GM13977 (cell line): ENCODE data around the gene MEFV.
"Not testable (repeated sequence)": the region's sequence is repeated elsewhere in the genome, so short reads cannot be mapped to it uniquely, and the experiment has no call there.

ENCODE experiments used
- DNase-seq: peaks from one replicate; pipeline ENCODE4 v3.0.0; 2012; ENCODE audit warnings: low spot score
- in situ Hi-C: fragments of 300-500 bp; cut with MboI; formaldehyde crosslinking; loops from one replicate; pipeline ENCODE4 v1.12.0; 2022; ENCODE audit warnings: low sequenced_read_pairs, low pct_unique_long_range_greater_than_20kb, mixed read lengths, inconsistent platforms; ENCODE audit not compliant: unreplicated experiment
- TF ChIP-seq, protein P1 (sequence below): IDR thresholded peaks from 2 replicates; pipeline ENCODE4 v1.5.1; 2012; ENCODE audit warnings: mild to moderate bottlenecking, control low read depth; ENCODE audit not compliant: insufficient read depth; ENCODE audit errors: extremely low read depth, missing control alignments

The MEFV gene

DNA sequence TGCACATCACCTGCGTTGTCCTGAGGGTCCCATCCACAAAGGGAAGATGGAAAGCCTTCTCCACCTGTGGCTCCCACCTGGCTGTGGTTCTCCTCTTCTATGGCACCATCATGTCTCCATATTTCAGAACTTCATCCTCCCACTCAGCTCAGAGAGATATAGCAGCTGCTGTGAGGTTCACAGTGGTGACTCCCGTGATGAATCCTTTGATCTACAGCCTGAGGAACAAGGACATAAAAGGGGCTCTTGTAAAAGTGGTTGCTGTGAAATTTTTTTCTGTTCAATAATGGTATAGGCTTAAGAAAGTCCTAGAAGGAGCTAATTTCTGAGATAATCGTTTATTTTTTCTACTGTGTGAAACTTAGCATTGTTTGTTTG lies 40.2 kb downstream of the MEFV start:
- no peak for DNase-seq
- TF ChIP-seq, protein P1, sequence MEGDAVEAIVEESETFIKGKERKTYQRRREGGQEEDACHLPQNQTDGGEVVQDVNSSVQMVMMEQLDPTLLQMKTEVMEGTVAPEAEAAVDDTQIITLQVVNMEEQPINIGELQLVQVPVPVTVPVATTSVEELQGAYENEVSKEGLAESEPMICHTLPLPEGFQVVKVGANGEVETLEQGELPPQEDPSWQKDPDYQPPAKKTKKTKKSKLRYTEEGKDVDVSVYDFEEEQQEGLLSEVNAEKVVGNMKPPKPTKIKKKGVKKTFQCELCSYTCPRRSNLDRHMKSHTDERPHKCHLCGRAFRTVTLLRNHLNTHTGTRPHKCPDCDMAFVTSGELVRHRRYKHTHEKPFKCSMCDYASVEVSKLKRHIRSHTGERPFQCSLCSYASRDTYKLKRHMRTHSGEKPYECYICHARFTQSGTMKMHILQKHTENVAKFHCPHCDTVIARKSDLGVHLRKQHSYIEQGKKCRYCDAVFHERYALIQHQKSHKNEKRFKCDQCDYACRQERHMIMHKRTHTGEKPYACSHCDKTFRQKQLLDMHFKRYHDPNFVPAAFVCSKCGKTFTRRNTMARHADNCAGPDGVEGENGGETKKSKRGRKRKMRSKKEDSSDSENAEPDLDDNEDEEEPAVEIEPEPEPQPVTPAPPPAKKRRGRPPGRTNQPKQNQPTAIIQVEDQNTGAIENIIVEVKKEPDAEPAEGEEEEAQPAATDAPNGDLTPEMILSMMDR = no peak
- in situ Hi-C loops = no loop called here

GRCh38 chr16:3215601-3216262 lies 40.7 kb downstream of the MEFV start:
- DNase-seq = no peak
- TF ChIP-seq, protein P1 = no peak
- in situ Hi-C loops = no loop called here

- DNase-seq = no peak
- TF ChIP-seq, protein P1 = no peak
- in situ Hi-C loops = no loop called here
Observed at GRCh38 chr16:3214904-3215600, 41.4 kb downstream of the MEFV start.

GRCh38 chr16:3212567-3212966 lies 43.9 kb downstream of the MEFV start:
- in situ Hi-C loops = no loop called here
- TF ChIP-seq, protein P1 = no peak
- DNase-seq = no peak

DNA sequence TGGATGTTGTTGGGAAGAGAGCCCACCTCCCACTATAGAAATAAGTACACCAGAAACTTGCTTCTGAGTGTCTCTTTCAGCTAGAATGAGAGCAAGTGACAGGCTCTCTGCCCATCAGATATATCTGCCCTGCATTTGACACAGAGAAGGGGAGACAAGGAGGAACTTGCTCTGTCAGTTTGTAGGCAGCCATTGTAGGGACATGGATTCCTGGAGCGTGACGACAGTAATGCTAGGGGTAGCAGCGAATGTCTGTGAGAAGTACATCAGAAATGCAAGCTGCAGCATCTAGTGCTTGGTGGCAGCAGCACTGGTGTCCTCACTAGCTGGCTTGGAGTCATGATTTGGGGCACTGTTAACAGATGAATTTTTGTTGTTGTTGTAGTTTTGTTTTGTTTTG lies 44.4 kb downstream of the MEFV start:
- no peak for DNase-seq
- in situ Hi-C loops = no loop called here
- TF ChIP-seq, protein P1 = no peak

DNA sequence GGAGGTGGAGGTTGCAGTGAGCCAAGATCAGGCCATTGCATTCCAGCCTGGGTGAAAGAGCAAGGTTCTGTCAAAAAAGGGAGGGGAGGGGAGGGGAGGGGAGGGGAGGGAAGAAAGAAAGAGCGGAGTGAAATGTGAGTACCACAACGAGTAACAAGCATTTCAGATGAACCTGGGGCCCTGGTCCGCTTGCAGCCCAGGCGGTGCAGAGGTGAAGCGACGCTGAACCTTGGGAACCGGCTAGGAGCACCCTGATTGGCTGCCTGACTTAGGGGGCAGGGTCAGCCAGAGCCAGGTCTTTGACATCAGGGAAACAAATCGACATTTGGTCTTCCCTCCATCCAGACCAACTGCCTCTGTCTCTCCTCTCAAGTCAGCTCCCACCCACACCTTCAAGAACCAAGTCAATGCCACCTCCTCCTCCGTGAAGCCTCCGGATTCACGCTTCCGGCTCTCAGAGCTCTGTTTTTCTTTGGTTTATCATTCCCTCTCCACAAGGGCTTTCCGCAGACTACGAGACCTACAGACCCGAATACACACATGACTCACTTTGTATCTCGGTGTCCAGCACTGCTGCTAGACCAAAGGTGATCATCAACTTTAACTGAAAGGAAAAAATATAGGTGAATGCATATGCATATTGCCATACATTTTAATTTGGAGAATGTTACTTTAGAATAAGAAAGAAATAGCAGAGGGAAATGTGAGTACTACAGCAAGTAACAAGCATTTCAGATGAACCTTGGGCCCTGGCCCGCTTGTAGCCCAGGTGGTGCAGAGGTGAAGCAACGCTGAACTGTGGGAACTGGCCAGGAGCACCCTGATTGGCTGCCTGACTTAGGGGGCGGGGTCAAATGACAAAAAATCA lies 49.1 kb downstream of the MEFV start:
- no peak for DNase-seq
- TF ChIP-seq, protein P1 = no peak
- in situ Hi-C loops = no loop called here

DNA sequence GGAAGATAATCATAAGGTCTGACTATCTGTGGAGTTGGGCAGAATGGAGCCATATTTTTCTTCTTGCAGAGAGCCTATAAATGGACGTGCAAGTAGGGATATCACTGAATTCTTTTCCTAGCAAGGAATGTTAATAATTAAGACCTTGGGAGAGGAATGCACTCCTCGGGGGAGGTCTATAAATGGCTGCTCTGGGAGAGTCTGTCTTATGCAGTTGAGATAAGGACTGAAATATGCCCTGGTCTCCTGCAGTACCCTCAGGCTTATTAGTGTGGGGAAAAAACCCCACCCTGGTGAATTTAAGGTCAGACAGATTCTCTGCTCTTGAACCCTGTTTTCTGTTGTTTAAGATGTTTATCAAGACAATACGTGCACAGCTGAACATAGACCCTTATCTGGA lies 50.5 kb downstream of the MEFV start:
- in situ Hi-C loops, DNase-seq: not testable (repeated sequence)
